GM12872 (cell line): Measurements from ENCODE around the gene LIMK1.

Experiments used
- TF ChIP-seq, protein P1 (sequence below): IDR thresholded peaks from 3 replicates; pipeline ENCODE4 v1.5.1; 2011; ENCODE audit warnings: low read depth, mild to moderate bottlenecking, low read length, moderate library complexity; ENCODE audit not compliant: insufficient read depth

The LIMK1 gene

DNA sequence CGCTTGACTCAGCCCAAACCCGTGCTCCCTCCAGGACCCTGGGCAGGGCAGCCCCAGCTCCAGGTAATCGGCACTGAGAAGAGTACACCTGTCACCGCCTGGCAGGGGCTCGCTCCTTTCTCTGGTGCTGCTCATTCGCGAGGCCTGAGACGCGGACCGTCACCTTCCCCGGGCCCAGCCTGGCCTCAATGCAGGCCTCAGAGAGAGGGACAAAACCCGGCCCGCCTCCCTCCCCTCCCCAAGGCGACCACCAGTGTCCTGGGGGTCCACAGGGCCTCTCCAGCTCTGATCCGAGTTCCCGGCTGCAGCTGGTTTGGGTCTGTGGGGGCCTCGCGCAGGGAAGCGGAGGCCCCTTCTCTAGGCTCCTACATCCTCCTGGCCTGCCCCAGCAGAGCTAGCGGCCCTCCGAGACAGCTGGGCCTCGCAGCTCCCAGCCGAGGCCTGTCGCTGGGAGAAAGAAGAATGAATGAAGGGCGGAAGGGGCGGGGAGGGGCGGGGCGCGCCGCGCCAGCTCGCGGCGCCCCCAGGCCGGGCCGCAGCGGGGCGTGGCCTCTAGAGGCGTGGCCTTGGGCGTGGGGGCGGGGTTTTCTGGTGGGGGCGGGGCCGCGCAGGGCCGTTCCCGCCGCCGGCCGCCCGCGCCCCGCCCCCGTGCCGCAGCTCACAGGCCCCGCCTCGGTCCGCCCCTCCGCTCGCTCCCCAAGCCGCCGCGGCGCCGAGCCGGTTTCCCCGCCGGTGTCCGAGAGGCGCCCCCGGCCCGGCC lies at the start of gene LIMK1:
LIMK1 (plus strand) TSS at position 688 of the 760 bp plus-strand sequence. CDS start 187 bp downstream, outside the sequence.
- TF ChIP-seq, protein P1, sequence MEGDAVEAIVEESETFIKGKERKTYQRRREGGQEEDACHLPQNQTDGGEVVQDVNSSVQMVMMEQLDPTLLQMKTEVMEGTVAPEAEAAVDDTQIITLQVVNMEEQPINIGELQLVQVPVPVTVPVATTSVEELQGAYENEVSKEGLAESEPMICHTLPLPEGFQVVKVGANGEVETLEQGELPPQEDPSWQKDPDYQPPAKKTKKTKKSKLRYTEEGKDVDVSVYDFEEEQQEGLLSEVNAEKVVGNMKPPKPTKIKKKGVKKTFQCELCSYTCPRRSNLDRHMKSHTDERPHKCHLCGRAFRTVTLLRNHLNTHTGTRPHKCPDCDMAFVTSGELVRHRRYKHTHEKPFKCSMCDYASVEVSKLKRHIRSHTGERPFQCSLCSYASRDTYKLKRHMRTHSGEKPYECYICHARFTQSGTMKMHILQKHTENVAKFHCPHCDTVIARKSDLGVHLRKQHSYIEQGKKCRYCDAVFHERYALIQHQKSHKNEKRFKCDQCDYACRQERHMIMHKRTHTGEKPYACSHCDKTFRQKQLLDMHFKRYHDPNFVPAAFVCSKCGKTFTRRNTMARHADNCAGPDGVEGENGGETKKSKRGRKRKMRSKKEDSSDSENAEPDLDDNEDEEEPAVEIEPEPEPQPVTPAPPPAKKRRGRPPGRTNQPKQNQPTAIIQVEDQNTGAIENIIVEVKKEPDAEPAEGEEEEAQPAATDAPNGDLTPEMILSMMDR = no peak

DNA sequence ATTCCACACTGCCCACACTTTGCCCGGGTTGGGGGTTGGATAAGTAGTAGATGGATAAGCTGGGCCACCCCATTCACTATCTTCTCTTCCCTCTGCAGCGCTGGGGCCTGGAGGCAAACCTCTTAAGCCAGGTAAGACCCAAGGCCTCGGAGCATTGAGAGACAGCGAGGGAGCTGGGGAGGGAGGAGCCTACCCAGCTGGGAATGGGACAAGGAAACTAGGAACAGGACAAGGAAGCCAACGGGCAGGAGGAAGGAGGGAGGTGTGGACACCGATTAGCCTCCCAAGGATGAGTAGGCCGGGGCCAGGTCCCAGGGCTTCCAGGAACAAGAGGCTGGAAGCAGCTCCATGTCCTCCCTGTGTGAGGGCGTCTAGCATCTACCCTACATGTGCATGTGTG lies 46.0 kb upstream of the LIMK1 start:
- TF ChIP-seq, protein P1 = no peak

DNA sequence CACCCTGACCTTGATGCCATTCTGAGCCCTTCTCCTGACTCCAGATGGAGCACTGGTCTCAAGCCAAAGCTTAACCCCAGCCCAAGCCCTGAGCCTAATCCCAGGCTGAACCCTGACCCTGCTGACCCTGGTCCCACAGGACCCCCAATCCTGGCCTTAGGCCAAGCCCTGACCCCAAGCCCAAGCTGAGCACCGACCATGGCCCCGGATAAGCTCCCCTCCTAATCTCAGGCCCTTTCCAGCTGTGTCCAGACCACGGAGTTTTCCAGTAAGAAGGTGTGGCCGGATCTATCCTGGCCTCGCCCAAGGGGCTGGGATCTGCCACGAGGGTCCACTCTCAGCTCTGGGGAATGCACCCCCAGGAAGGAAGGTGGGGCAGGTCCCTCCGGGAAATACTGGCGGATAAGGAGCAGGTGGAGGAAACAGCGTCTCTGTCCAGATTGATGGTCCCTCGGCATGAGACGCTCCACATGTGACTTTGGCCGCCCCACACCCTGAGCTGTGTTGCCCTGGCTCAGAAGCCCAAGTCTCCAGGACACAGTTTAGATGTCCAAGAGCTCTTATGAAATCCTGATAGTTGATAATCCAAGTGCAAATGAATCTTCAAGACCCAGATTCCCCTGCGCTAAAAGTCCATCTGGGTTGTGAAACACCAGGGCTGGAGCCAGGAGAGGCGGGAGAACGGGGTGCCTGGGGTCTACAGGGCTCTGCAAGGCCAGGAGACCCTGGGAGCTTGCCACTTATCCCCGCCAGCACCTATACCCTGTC lies 45.2 kb upstream of the LIMK1 start:
- TF ChIP-seq, protein P1 = no peak

DNA sequence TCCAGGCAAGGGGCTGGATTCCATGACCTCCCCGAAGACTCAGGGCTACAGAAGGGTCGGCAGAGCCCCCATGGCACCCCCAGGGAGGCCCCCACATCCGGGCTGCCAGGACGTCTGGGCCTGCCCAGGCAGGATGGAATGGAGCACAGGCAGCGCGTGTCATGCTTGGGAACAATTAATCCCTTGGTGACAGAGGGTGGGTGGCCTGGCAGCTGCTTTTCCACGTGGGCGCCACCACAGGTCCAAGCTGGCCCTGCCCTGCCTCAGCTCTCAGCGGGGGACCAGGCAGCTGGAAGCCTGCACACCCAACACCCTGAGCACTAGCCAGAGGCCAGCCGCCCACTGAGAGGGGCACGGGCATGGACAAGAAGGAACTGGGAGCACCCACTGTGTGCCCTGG lies 44.3 kb upstream of the LIMK1 start:
- TF ChIP-seq, protein P1 = no peak

DNA sequence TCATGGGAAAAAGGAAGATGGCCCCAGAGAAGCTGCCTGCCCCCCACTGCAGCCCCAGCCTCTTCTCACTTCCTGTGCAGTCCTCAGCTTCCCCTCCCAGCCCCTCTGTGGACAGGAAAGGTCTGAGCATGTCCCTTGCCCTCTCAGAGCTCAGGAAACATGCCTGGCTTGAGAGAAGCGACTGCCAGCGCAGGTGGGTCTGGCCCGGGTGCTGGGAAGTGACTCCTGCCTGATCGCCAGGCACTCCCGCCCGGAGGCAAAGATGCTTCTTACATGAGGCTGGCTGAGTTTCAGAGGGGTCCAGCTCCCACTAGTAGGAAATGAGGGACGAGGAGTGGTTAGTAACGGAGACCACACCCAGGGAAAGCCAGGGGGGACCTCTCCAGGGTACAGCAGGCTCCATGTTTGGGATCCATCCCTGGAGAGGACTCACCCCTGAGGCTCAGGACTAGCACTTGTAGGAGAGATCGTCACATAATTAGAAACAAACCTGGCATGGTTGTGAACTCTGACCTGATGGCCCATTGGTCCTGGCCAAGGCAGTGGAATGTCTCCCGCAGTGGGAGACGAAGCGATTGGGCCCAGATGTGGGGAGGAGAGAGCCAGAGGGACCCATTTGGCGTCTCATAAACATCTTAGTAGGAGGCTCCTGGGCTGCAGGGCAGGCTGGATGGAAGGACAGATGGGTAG lies 43.4 kb upstream of the LIMK1 start:
- TF ChIP-seq, protein P1 = no peak

DNA sequence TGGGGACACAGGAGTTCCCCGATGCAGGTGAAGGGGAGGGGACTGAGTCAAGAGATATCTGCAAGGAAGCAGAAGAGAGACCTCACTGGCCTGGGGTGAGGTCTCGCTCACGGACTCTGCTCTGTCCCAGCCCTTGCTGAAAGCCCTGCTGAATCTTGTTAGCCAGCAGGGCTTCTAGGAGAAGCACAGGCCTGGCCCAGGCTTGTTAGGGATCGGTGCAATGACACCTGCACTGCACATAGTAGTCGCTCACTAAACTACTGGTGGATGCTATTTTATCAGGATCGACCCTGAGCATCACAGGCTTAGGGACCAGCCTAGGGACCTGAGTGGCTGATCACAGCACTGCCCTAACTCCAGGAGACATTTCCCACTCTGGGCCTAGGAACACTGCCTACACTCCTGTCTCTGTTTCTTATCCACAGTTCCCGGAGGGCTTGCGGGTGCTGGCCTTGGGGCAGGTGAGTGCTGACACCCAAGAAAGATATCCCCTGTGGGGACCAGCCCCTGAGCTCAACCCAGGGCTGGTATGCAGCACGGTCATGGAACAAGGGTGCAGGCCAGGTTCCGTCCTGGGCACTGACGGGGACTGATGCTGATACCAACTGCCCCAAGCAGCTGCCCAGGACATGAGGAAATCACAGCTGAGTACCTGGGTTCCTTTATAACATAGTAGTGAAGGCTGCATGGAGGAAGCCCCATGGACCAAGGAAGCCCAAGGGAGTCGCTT lies 42.6 kb upstream of the LIMK1 start:
- TF ChIP-seq, protein P1 = no peak
